ENCODE results near the gene MAZ.

MAZ gene

GRCh38 chr16:29844575-29845331 is 38.4 kb downstream of the MAZ start:
- FAIRE-seq: no peak
- no peak for DNase-seq (ENCODE audit: extremely low spot score, insufficient read length, low read depth)

- FAIRE-seq: no peak
- DNase-seq (ENCODE audit: extremely low spot score, insufficient read length, low read depth): no peak
These were observed 39.3 kb downstream of the MAZ start for GRCh38 chr16:29845656-29846055.

GRCh38 chr16:29848420-29849297 is 42.3 kb downstream of the MAZ start:
- FAIRE-seq: peak; percentile 73
- DNase-seq (ENCODE audit: extremely low spot score, insufficient read length, low read depth): peak; percentile 57

GRCh38 chr16:29849505-29849904 is 43.2 kb downstream of the MAZ start:
- no peak for FAIRE-seq

GRCh38 chr16:29850998-29851397 is 44.7 kb downstream of the MAZ start:
- no peak for FAIRE-seq

More at GRCh38 chr16:29849505-29849904, 43.2 kb downstream of the MAZ start:
- DNase-seq (ENCODE audit: extremely low spot score, insufficient read length, low read depth): no peak

GRCh38 chr16:29852654-29853053 is 46.3 kb downstream of the MAZ start:
- DNase-seq (ENCODE audit: extremely low spot score, insufficient read length, low read depth): no peak
- FAIRE-seq: no peak

More at GRCh38 chr16:29850998-29851397, 44.7 kb downstream of the MAZ start:
- DNase-seq (ENCODE audit: extremely low spot score, insufficient read length, low read depth): no peak

GRCh38 chr16:29854520-29855100 is 48.3 kb downstream of the MAZ start:
- DNase-seq (ENCODE audit: extremely low spot score, insufficient read length, low read depth) (no peak), FAIRE-seq (no peak)

- DNase-seq (ENCODE audit: extremely low spot score, insufficient read length, low read depth): no peak
- no peak for FAIRE-seq
These were observed 50.9 kb downstream of the MAZ start for GRCh38 chr16:29857133-29857760.

- DNase-seq (ENCODE audit: extremely low spot score, insufficient read length, low read depth) (no peak), FAIRE-seq (no peak)
These were observed 52.0 kb downstream of the MAZ start for GRCh38 chr16:29858149-29858849.

GRCh38 chr16:29858974-29859373 is 52.6 kb downstream of the MAZ start:
- DNase-seq (ENCODE audit: extremely low spot score, insufficient read length, low read depth) (no peak), FAIRE-seq (no peak)

- DNase-seq (ENCODE audit: extremely low spot score, insufficient read length, low read depth) (no peak), FAIRE-seq (no peak)
These were observed 53.9 kb downstream of the MAZ start for GRCh38 chr16:29860218-29860617.

Measured in GM18507 (cell line).